Coronary artery (tissue), 2 donors: Measurements from ENCODE around the gene FYN.

ENCODE experiments used
- DNase-seq: peaks from one replicate; pipeline ENCODE4 v3.0.0-alpha.2; 2017; ENCODE audit warnings: low spot score
- H3K27ac ChIP-seq, 2 donors: fragments of 200-600 bp; sonication (generic); one replicate each; pipeline ENCODE4 v1.5.1; 2016 to 2019
- H3K4me3 ChIP-seq: fragments of 200-600 bp; sonication (generic); 2 replicates; pipeline ENCODE4 v1.5.1; 2016; ENCODE audit warnings: mild to moderate bottlenecking, moderate library complexity
- CTCF ChIP-seq: fragments of 200-600 bp; sonication (generic); IDR thresholded peaks from one replicate; pipeline ENCODE4 v1.5.1; 2019; ENCODE audit warnings: antibody characterized with exemption

Gene FYN

DNA sequence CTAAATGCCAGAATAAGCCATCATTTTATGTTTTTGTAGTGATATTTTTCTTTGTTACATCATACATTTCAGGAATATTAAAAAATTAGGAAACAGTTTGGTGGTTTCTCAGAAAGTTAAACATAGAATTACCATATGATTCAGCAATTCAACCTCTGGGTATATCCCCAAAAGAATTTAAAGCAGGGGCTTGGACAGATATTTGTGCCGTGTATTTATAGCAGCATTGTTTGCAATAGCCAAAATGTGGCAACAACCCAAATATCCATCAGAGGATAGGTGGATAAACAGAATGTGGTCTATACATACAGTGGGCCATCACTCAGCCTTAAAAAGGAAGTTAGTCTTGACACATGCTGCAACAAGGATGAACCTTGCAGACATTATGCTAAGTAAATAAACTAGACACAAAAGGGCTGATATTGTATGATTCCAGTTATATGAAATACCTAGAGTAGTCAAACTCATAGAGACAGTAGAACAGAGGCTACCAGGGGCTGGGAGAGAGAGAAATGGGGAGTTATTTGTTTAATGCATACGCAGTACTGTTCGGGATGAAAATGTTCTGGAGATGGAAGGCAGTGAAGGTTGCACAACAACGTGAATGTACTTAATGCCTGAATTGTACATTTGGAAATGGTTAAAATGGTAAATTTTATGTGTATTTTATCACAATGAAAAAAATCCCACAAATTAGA, 248.7 kb downstream of the FYN start:
- no peak for DNase-seq
- Histone ChIP-seq H3K4me3 (no peak overlapping the region), H3K27ac (no peak overlapping the region)
- TF ChIP-seq CTCF, result no peak

GRCh38 chr6:111623046-111623718, 250.1 kb downstream of the FYN start:
- DNase-seq, result no peak

DNA sequence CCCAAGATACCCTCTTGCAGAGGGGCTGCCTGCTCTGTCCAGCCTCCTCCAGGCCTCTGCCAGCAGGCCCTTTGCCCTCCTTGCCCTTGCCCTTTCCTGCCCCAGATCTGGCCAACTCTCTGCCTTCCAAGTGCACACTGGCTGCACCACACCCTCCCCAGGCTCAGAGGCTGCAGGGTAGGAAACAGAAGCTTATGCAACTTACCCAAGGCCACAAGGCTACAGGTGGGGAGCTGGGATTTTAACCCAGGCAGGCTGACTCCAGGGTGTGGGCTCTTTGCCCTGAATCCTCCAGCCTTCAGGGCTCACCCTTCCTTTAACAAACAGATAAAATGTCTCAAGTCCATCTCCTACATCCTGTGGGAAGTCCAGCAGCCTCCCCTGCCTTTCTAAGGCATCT, 253.1 kb downstream of the FYN start:
- no peak for TF ChIP-seq CTCF
- Histone ChIP-seq H3K27ac (no peak overlapping the region), H3K4me3 (no peak overlapping the region)
- DNase-seq, result no peak

More at GRCh38 chr6:111623046-111623718, 250.1 kb downstream of the FYN start:
- no peak overlapping the region for H3K27ac ChIP-seq
- TF ChIP-seq CTCF, result no peak
- no peak overlapping the region for H3K4me3 ChIP-seq

DNA sequence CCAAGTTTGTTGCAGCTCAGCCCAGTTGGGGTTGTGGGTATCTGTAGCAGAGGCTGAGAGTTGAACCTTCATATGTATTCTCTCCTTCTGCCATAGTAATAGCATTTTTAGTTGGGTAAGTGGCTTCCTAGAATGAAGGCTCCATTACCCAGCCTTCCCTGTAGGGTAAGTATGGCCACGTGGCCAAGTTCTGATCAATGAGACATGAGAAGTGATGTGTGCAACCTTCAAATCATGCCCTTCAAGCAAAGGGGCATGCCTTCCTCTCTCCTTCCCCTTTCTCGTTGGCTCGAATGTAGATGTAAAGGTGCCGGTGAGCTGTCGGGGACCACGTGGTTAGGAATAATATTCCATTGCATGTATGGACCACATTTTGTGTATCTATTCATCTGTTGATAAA, 254.8 kb downstream of the FYN start:
- Histone ChIP-seq H3K27ac (no peak overlapping the region), H3K4me3 (no peak overlapping the region)
- no peak for DNase-seq
- no peak for TF ChIP-seq CTCF

GRCh38 chr6:111617149-111617548, 256.1 kb downstream of the FYN start:
- no peak for TF ChIP-seq CTCF
- Histone ChIP-seq H3K27ac (no peak overlapping the region), H3K4me3 (no peak overlapping the region)

DNA sequence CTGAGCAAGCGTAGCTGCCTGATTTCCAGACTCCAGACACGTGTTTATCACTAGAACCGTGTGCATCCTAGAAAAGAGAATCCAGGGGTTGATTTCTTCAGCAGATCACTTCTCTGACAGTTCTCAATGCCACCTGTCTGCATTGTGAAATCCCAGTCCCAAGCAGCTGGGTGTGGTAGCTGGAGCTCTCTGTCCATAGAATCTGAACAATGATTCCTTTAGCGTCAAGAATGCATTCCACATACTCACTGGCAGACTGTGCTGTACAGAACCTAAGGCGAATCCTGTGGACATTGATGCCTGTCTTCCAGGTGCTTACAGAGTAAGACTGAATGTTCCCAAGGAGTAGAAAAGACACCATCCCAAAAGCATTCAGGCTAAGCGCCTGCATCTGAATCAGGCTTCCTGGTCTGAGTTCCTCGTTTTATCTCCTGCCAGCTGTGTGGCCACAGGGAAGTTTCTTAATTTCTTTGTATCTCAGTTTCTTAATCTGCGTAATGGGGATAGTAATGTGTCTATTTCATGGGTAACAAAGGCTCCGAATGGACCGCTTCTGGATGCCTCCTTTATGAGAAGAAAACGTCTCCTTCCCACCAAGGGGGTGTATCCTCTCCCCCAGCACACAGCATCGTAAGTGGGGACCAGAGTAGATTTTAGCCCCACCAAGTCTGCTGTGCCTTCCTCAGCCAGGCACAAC, 257.2 kb downstream of the FYN start:
- Histone ChIP-seq H3K27ac (no peak overlapping the region), H3K4me3 (no peak overlapping the region)
- TF ChIP-seq CTCF, result no peak
- DNase-seq, result no peak

More at GRCh38 chr6:111617149-111617548, 256.1 kb downstream of the FYN start:
- no peak for DNase-seq
